RWPE1 (cell line): Measurements from ENCODE around the gene XXYLT1.
"Not testable (repeated sequence)": the region's sequence is repeated elsewhere in the genome, so short reads cannot be mapped to it uniquely, and the experiment has no call there.

ENCODE experiments used
- CTCF ChIA-PET: fragments of 350-600 bp; sonication (Branson Sonifier 250); formaldehyde crosslinking; extraction: SDS; loops from one replicate; lab custom pipeline; 2021; lab: Yijun Ruan, JAX
- POLR2A ChIA-PET: fragments of 400-600 bp; formaldehyde crosslinking; extraction: SDS; loops from one replicate; lab custom pipeline; 2020; ENCODE audit warnings: antibody characterized with exemption; ENCODE audit not compliant: low non-redundant PET; lab: Yijun Ruan, JAX
- DNase-seq: peaks from one replicate; pipeline ENCODE4 v3.0.0; 2012; ENCODE audit warnings: low spot score
- H3K27ac ChIP-seq: fragments of 450-650 bp; 2 replicates; pipeline ENCODE4 v1.5.1; 2017
- TF ChIP-seq, protein P1 (sequence below): fragments of 450-650 bp; conservative IDR thresholded peaks from 2 replicates; pipeline ENCODE4 v1.5.1; 2017; ENCODE audit warnings: low read depth, mild to moderate bottlenecking

XXYLT1 gene

DNA sequence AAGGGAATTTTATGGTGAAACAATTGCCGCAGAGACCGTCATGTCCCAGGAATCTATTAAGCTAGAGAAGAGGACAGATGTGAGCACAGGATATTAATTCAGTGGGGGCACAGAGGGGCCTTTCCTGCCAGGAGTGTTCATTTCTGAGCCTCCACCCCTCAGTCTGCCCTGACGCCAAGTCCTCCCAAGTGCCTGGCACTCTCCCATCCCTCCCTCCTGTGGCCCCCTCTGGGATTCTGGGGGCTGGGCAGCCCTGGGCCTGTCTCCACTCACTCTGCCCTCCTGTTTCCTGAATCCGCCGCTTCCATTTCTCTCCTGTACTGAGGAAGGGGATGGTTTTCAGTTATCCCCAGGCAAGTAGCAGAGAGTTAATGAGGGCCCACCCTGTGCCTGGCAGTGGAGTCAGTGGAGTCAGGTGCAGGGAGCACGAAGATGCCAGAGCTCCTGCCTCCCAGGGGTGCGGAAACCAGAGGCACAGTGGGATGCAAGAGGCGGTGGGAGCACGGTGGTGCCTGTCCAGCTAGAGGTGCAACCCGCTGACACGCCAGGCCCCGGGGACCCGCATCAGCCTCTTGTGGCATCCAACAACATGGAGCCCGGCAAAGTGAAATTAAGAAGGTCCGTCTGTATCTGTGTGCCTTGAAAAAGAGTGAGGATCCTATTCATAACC lies 212.5 kb downstream of the XXYLT1 start:
- no peak for DNase-seq
- H3K27ac ChIP-seq = no peak overlapping the region
- TF ChIP-seq, protein P1, sequence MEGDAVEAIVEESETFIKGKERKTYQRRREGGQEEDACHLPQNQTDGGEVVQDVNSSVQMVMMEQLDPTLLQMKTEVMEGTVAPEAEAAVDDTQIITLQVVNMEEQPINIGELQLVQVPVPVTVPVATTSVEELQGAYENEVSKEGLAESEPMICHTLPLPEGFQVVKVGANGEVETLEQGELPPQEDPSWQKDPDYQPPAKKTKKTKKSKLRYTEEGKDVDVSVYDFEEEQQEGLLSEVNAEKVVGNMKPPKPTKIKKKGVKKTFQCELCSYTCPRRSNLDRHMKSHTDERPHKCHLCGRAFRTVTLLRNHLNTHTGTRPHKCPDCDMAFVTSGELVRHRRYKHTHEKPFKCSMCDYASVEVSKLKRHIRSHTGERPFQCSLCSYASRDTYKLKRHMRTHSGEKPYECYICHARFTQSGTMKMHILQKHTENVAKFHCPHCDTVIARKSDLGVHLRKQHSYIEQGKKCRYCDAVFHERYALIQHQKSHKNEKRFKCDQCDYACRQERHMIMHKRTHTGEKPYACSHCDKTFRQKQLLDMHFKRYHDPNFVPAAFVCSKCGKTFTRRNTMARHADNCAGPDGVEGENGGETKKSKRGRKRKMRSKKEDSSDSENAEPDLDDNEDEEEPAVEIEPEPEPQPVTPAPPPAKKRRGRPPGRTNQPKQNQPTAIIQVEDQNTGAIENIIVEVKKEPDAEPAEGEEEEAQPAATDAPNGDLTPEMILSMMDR = no peak
- ChIA-PET CTCF (no interaction called here), POLR2A (no interaction called here)

DNA sequence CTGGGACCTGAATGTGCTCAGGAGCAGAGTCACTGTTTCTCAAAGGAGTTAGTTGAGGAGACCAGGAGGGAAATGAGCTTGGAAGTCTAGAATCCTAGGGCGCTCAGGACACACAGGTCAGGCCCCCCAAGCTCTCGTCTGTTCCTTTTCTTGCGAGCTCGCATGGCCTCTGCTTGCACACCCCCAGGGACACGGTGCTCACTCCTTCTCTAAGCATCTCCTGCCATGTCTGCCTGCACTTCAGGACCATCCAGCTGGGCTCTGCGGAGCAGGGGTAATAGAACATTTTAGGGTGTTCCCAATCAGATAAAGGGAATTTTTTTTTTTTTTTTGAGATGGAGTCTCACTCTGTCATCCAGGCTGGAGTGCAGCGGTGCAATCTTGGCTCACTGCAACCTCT lies 213.2 kb downstream of the XXYLT1 start:
- CTCF ChIA-PET = interaction anchor here (0.6 kb wide), 1 partner anchor 16 kb away, joined by 3 read pairs; no protein-coding TSS in a partner anchor
- POLR2A ChIA-PET = no interaction called here
- TF ChIP-seq, protein P1 = no peak
- no peak for DNase-seq
- no peak overlapping the region for H3K27ac ChIP-seq

DNA sequence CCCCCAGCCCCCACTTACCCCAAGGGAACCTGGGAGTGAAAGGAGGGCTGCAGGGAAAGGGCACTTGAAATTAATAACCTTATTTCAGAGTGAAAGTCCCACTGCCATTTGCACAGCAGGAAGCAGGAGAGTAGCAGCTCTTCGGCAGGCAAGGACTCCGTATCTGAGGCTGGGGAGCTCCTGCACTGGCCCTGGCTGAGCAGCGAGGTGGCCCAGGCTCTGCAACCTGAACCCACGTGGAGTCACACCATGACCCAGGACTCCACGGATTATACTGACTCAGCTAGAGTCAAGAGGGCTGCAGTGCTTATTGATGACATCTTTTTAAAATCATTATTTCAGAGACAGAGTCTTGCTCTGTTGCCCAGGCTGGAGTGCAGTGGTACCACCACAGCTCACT lies 214.5 kb downstream of the XXYLT1 start:
- ChIA-PET CTCF (interaction anchor here (0.6 kb wide), 1 partner anchor 99 kb away, joined by 4 read pairs; no protein-coding TSS in a partner anchor), POLR2A (no interaction called here)
- no peak overlapping the region for H3K27ac ChIP-seq
- TF ChIP-seq, protein P1 = no peak
- no peak for DNase-seq

DNA sequence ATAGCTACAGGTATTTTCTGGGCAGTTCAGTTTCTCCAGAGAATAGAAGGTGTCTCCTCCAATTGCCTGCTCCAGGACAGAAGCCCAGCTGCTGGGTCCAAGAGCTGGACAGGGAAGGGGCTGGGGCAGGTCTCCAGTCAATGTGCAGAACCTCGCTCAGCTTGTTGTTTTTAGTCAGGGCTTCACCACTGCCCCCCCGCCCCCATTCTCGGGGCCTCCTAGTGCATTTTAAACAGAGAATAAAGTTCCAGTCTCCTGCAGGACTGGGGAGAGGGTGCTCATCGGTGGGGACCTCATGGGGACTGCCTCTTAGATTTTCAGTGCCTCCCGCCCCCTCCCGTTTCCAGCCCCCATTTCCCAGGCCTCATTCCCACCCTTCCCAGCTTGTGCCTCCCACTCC lies 216.6 kb downstream of the XXYLT1 start:
- H3K27ac ChIP-seq = no peak overlapping the region

DNA sequence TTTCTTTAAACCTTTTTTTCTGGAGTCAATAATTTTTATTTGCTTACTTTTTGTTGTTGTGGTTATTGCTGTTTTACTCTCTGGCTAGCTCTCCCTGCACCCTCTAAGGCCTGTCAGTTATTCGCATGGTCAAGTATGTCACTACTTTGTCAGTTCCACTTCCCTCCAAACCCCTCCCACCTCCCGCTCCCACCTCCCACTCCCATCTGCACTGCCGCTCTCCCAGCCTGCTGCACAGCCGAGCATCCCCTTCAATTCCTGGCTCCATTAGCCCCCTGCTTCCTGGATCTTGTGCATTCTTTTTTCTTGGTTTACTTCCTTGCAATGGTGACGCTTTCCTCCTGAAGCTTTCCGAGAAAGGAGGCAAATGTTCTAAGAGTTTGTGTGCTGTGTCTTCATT lies 218.0 kb downstream of the XXYLT1 start:
- H3K27ac ChIP-seq = no peak overlapping the region
- no peak for DNase-seq
- POLR2A ChIA-PET = no interaction called here
- CTCF ChIA-PET = no interaction called here
- TF ChIP-seq, protein P1 = no peak

More for the DNA sequence above, 216.6 kb downstream of the XXYLT1 start:
- DNase-seq = no peak
- CTCF ChIA-PET = no interaction called here
- TF ChIP-seq, protein P1 = no peak
- POLR2A ChIA-PET = no interaction called here

DNA sequence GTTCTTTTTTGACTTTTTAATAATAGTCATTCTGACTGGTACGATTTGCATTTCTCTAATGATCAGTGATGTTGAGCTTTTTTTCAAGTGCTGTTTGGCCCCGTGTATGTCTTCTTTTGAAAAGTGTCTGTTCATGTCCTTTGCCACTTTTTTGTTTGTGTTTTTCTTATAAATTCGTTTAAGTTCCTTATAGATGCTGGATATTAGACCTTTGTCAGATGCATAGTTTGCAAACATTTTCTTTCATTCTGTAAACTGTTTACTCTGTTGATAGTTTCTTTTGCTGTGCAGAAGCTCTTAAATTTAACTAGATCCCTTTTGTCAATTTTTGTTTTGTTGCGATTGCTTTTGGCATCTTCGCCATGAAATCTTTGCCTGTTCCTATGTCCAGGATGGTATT lies 220.7 kb downstream of the XXYLT1 start:
- CTCF ChIA-PET = interaction anchor here (0.5 to 1.0 kb wide), 2 partner anchors 20 to 56 kb away, joined by 3 read pairs; no protein-coding TSS in a partner anchor
- H3K27ac ChIP-seq, DNase-seq, POLR2A ChIA-PET: not testable (repeated sequence)
